HCT116 (cell line): ENCODE data around the gene WWOX. TPM values are rescaled to one million over a fixed set of nuclear protein-coding genes. Genes with fewer than 3 reads are reported as not detected.

Experiments
- ATAC-seq: fragments of 200-7000 bp; cut with Tn5 transposase; 2 replicates; pipeline ENCODE4 v1.9.1; 2020; ENCODE audit warnings: mild to moderate bottlenecking, moderate library complexity
- BruUV-seq: library from RNA; stranded (reverse); fragments of 400-500 nt; replicated peaks from 2 replicates; lab custom pipeline; 2021; lab: Mats Ljungman, UMichigan
- CTCF ChIA-PET: fragments of 300-600 bp; sonication (Branson Sonifier 250); formaldehyde crosslinking; loops from one replicate; lab custom pipeline; 2021; ENCODE audit warnings: antibody characterized with exemption; lab: Charles Lee
- POLR2A ChIA-PET: fragments of 300-600, 350-600 bp; sonication (Branson Sonifier 250); formaldehyde crosslinking; loops from one replicate; lab custom pipeline; 2021; ENCODE audit warnings: antibody characterized with exemption; lab: Charles Lee
- RAD21 ChIA-PET, 2 experiments: fragments of 300-600 bp; sonication (Branson Sonifier 250); formaldehyde crosslinking; loops; one replicate each; lab custom pipeline; 2023; ENCODE audit warnings: low total read pairs in 2 of 2; ENCODE audit not compliant: uncharacterized antibody in 2 of 2, unreplicated experiment in 2 of 2, low non-redundant PET in 1 of 2; lab: Charles Lee
- DNase-seq: peaks from one replicate; pipeline ENCODE4 v3.0.0-alpha.2; 2010; ENCODE audit warnings: low read depth, low spot score
- H2AFZ ChIP-seq: fragments of 200-600 bp; shearing (Covaris generic), sonication (generic); 2 replicates; pipeline ENCODE4 v1.6.1; 2017; ENCODE audit warnings: low read depth, mixed run types, mixed read lengths, antibody characterized with exemption, low read length; ENCODE audit not compliant: poor library complexity, severe bottlenecking
- H3K27ac ChIP-seq: 2 replicates; pipeline ENCODE4 v1.5.1; 2012; ENCODE audit warnings: low read depth, low read length
- H3K27me3 ChIP-seq: fragments of 200-600 bp; sonication (generic); 2 replicates; pipeline ENCODE4 v1.6.1; 2016; ENCODE audit warnings: mixed run types, low read length, mixed read lengths; ENCODE audit not compliant: insufficient read depth
- H3K36me3 ChIP-seq, 2 experiments: fragments of 200-500 bp in 1 of 2; fragments of 200-600 bp in 1 of 2; sonication (Bioruptor generic) in 1 of 2; sonication (generic) in 1 of 2; 2 replicates each; pipeline versions ENCODE4 v1.5.1 to v1.6.1; 2014 to 2016; ENCODE audit warnings: low read length in 2 of 2, inconsistent platforms in 1 of 2, mixed read lengths in 1 of 2, mixed run types in 1 of 2; ENCODE audit not compliant: insufficient read depth in 2 of 2, control insufficient read depth in 1 of 2
- H3K4me1 ChIP-seq, 2 experiments: fragments of 200-600 bp in 1 of 2; sonication (generic) in 1 of 2; 2 replicates each; pipeline versions ENCODE4 v1.5.1 to v1.6.1; 2012 to 2017; ENCODE audit warnings: low read length in 2 of 2, inconsistent platforms in 1 of 2, mild to moderate bottlenecking in 1 of 2, mixed read lengths in 1 of 2, mixed run types in 1 of 2, moderate library complexity in 1 of 2; ENCODE audit not compliant: insufficient read depth in 2 of 2, control insufficient read depth in 1 of 2
- H3K4me2 ChIP-seq: fragments of 200-600 bp; sonication (generic); 2 replicates; pipeline ENCODE4 v1.6.1; 2017; ENCODE audit warnings: mixed run types, low read length, mixed read lengths
- H3K4me3 ChIP-seq, 2 experiments: fragments of 200-600 bp in 1 of 2; sonication (generic) in 1 of 2; replicated peaks in 1 of 2; 2 replicates each; pipeline ENCODE4 v1.5.1; 2011 to 2016; ENCODE audit warnings: low read length in 2 of 2, control low read depth in 1 of 2, low read depth in 1 of 2, mild to moderate bottlenecking in 1 of 2, mixed read lengths in 1 of 2, mixed run types in 1 of 2
- H3K79me2 ChIP-seq: fragments of 200-600 bp; sonication (generic); 2 replicates; pipeline ENCODE4 v1.6.1; 2017; ENCODE audit warnings: mild to moderate bottlenecking, mixed run types, low read length, moderate library complexity, mixed read lengths; ENCODE audit not compliant: insufficient read depth
- H3K9ac ChIP-seq: fragments of 200-600 bp; sonication (generic); 2 replicates; pipeline ENCODE4 v1.6.1; 2016; ENCODE audit warnings: low read length, mixed read lengths
- H3K9me2 ChIP-seq: fragments of 200-600 bp; sonication (generic), shearing (Covaris generic); 2 replicates; pipeline ENCODE4 v1.6.1; 2017; ENCODE audit warnings: mixed run types, mild to moderate bottlenecking, moderate library complexity; ENCODE audit not compliant: insufficient read depth
- H3K9me3 ChIP-seq, 2 experiments: fragments of 200-500 bp in 1 of 2; fragments of 200-600 bp in 1 of 2; sonication (Bioruptor generic) in 1 of 2; sonication (generic) in 1 of 2; 2 replicates each; pipeline ENCODE4 v1.6.1; 2014 to 2017; ENCODE audit warnings: low read length in 2 of 2, mixed read lengths in 2 of 2, inconsistent platforms in 1 of 2, low read depth in 1 of 2, mild to moderate bottlenecking in 1 of 2, mixed run types in 1 of 2, moderate library complexity in 1 of 2; ENCODE audit not compliant: control insufficient read depth in 1 of 2, insufficient read depth in 1 of 2
- H4K20me1 ChIP-seq: fragments of 200-600 bp; sonication (generic), shearing (Covaris generic); 2 replicates; pipeline ENCODE4 v1.6.1; 2017; ENCODE audit warnings: mixed run types, mild to moderate bottlenecking, moderate library complexity; ENCODE audit not compliant: insufficient read depth
- ATF3 ChIP-seq: IDR thresholded peaks from 2 replicates; pipeline ENCODE4 v1.6.1; 2012
- CBX3 ChIP-seq: IDR thresholded peaks from 2 replicates; pipeline ENCODE4 v1.6.1; 2012; ENCODE audit warnings: low read depth
- CEBPB ChIP-seq: IDR thresholded peaks from 2 replicates; pipeline ENCODE4 v1.6.1; 2012; ENCODE audit warnings: low read depth
- CTCF ChIP-seq, 3 experiments: fragments of 200-600 bp in 1 of 3; sonication (generic) in 1 of 3; IDR thresholded peaks in 2 of 3; conservative IDR thresholded peaks in 1 of 3; 2 replicates each; pipeline ENCODE4 v1.5.1; 2012 to 2017; ENCODE audit warnings: low read depth in 2 of 3, low read length in 2 of 3, antibody characterized with exemption in 1 of 3, borderline replicate concordance in 1 of 3, control low read depth in 1 of 3, mild to moderate bottlenecking in 1 of 3, mixed read lengths in 1 of 3, mixed run types in 1 of 3, moderate library complexity in 1 of 3; ENCODE audit not compliant: insufficient read depth in 1 of 3
- EGR1 ChIP-seq: IDR thresholded peaks from 2 replicates; pipeline ENCODE4 v1.6.1; 2012; ENCODE audit warnings: low read depth
- EZH2 ChIP-seq: fragments of 200-600 bp; sonication (generic); IDR thresholded peaks from 2 replicates; pipeline ENCODE4 v1.6.1; 2017; ENCODE audit warnings: antibody characterized with exemption, mixed run types
- JUND ChIP-seq: IDR thresholded peaks from 2 replicates; pipeline ENCODE4 v1.6.1; 2012
- MAX ChIP-seq: IDR thresholded peaks from 2 replicates; pipeline ENCODE4 v1.6.1; 2012
- POLR2A ChIP-seq: IDR thresholded peaks from 2 replicates; pipeline ENCODE4 v1.7.0; 2011; ENCODE audit warnings: borderline replicate concordance; ENCODE audit not compliant: insufficient read depth, insufficient read length; ENCODE audit errors: extremely low read depth
- POLR2AphosphoS5 ChIP-seq: IDR thresholded peaks from 2 replicates; pipeline ENCODE4 v1.6.1; 2011; ENCODE audit warnings: mild to moderate bottlenecking, low read depth, low read length, moderate library complexity
- RAD21 ChIP-seq: IDR thresholded peaks from 2 replicates; pipeline ENCODE4 v1.6.1; 2012; ENCODE audit warnings: low read depth, mild to moderate bottlenecking
- SP1 ChIP-seq: IDR thresholded peaks from 2 replicates; pipeline ENCODE4 v1.6.1; 2012; ENCODE audit warnings: low read depth
- TCF7L2 ChIP-seq: IDR thresholded peaks from 2 replicates; pipeline ENCODE4 v1.7.0; 2011; ENCODE audit warnings: borderline replicate concordance, inconsistent platforms; ENCODE audit not compliant: insufficient read depth, insufficient read length; ENCODE audit errors: extremely low read depth
- YY1 ChIP-seq: IDR thresholded peaks from 2 replicates; pipeline ENCODE4 v1.6.1; 2011; ENCODE audit warnings: low read length, low read depth, moderate library complexity, mild to moderate bottlenecking; ENCODE audit not compliant: insufficient replicate concordance; ENCODE audit errors: extremely low read depth
- ZFX ChIP-seq: fragments of 450-650 bp; IDR thresholded peaks from 2 replicates; pipeline ENCODE4 v1.6.1; 2017
- ZNF274 ChIP-seq: fragments of 200-500 bp; sonication (Bioruptor generic); IDR thresholded peaks from 2 replicates; pipeline ENCODE4 v1.6.1; 2014; ENCODE audit warnings: mild to moderate bottlenecking, low read depth, low read length, inconsistent platforms
- intact Hi-C: fragments of 100-400 bp; cut with micrococcal nuclease; formaldehyde crosslinking; loops from 2 replicates; pipeline ENCODE4 v1.10.0; 2022
- total RNA-seq: library from RNA; stranded (reverse); gene quantifications from one replicate; pipeline ENCODE4 v1.2.1, GENCODE V29; 2021; ENCODE audit not compliant: unreplicated experiment

Gene WWOX
- total RNA-seq, 1 experiment from 2014 or later = 13.7 TPM

GRCh38 chr16:79188739-79189122 lies 1089.3 kb downstream of the WWOX start:
- no peak overlapping the region for H3K4me3 ChIP-seq
- intact Hi-C loops = no loop called here
- H3K79me2 ChIP-seq = no peaks in the 10 kb centered on the region
- peaks cover 21 to 24% of the 10 kb centered on the region in 2 experiments; a peak in 2 of 4 replicates for H3K9me3 ChIP-seq
- TF ChIP-seq CEBPB (no peak), EZH2 (no peak), ZFX (no peak), YY1 (no peak), CBX3 (no peak), TCF7L2 (no peak), POLR2A (no peak), EGR1 (no peak), CTCF (IDR thresholded peaks at IDR 0.05 in 2 of 3, conservative IDR thresholded peaks at IDR 0.05 in 1 of 3; ENCODE audit: borderline replicate concordance in 1 of 3, insufficient read depth in 1 of 3, low read depth in 2 of 3, low read length in 2 of 3) (no peak), JUND (no peak), ATF3 (no peak), SP1 (no peak), ZNF274 (no peak), POLR2AphosphoS5 (no peak), MAX (no peak), RAD21 (no peak)
- H3K27ac ChIP-seq = no peak overlapping the region
- no peak overlapping the region for H3K9ac ChIP-seq
- ChIA-PET CTCF (no interaction called here), POLR2A (no interaction called here), RAD21 (no interaction called here)
- ATAC-seq = no peak
- BruUV-seq = no TSS peak
- H3K9me2 ChIP-seq = no peaks in the 10 kb centered on the region
- H3K4me1 ChIP-seq = no peaks in the 10 kb centered on the region
- H3K36me3 ChIP-seq = no peaks in the 10 kb centered on the region
- no peaks in the 10 kb centered on the region for H3K27me3 ChIP-seq
- DNase-seq = no peak
- H2AFZ ChIP-seq = no peak overlapping the region
- H4K20me1 ChIP-seq = no peaks in the 10 kb centered on the region
- H3K4me2 ChIP-seq = no peak overlapping the region
